ENCODE data around the gene JPH2. TPM values are rescaled to one million over a fixed set of nuclear protein-coding genes. Genes with fewer than 3 reads are reported as not detected.

JPH2 gene
- total and polyA plus RNA-seq, 2 experiments from 2014 or later = 0.16 to 1.1 TPM

DNA sequence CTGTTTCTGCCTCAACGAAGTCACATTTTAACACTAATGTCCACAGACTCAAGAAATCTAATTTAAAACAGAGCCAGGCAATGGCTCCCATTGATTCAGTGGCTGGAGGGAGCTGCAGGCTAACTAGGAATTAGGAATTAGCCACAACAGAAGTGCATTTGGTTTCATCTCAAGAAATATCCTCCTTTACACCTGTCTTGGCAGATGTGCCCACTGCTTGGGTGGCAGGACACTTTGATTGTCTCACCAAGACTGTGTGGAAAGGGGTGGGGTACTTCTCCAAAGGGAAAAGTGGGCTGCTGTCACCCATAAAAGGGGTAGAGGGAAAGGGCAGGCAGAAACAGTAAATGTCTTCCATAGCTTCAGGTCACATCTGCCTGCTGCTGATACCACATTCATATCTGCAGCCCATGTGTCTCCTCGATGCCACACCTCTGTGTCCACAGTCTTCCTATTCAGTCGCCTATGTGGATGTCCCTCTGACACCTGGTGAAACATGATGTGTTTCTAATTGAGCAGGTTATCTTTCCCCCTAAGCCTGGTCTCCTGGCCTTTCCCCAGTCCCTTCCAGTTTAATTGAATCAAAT, 34.5 kb upstream of the JPH2 start:
- Mint-ChIP-seq H3K27me3 (ENCODE audit: insufficient read depth, low read depth, poor library complexity) (peaks cover 4% of the 10 kb centered on the region), H3K36me3 (ENCODE audit: low read depth) (no peaks in the 10 kb centered on the region), H3K4me3 (no peak overlapping the region), H3K4me1 (peaks cover 21% of the 10 kb centered on the region), H3K27ac (no peak overlapping the region), H3K9me3 (no peaks in the 10 kb centered on the region)
- no peak overlapping the region for H3K4me3 ChIP-seq
- H3K27me3 ChIP-seq (ENCODE audit: insufficient read depth) = no peaks in the 10 kb centered on the region
- H2AFZ ChIP-seq = no peak overlapping the region
- H3K4me2 ChIP-seq = no peak overlapping the region
- no peaks in the 10 kb centered on the region for H3K79me2 ChIP-seq (replicated peaks; ENCODE audit: insufficient read depth)
- TF ChIP-seq EZH2 (IDR thresholded peaks at IDR 0.05; ENCODE audit: low read depth, unreplicated experiment) = no peak
- no peak for TF ChIP-seq STAT1 (IDR thresholded peaks at IDR 0.05; ENCODE audit: unreplicated experiment)
- TF ChIP-seq ZNF331 (CRISPR knock-in tag; IDR thresholded peaks at IDR 0.05; ENCODE audit: low read depth) = no peak
- TF ChIP-seq, protein P1, sequence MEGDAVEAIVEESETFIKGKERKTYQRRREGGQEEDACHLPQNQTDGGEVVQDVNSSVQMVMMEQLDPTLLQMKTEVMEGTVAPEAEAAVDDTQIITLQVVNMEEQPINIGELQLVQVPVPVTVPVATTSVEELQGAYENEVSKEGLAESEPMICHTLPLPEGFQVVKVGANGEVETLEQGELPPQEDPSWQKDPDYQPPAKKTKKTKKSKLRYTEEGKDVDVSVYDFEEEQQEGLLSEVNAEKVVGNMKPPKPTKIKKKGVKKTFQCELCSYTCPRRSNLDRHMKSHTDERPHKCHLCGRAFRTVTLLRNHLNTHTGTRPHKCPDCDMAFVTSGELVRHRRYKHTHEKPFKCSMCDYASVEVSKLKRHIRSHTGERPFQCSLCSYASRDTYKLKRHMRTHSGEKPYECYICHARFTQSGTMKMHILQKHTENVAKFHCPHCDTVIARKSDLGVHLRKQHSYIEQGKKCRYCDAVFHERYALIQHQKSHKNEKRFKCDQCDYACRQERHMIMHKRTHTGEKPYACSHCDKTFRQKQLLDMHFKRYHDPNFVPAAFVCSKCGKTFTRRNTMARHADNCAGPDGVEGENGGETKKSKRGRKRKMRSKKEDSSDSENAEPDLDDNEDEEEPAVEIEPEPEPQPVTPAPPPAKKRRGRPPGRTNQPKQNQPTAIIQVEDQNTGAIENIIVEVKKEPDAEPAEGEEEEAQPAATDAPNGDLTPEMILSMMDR (conservative IDR thresholded peaks at IDR 0.05; ENCODE audit: low read depth in 2 of 2) = no peak
- TF ChIP-seq, protein P2, sequence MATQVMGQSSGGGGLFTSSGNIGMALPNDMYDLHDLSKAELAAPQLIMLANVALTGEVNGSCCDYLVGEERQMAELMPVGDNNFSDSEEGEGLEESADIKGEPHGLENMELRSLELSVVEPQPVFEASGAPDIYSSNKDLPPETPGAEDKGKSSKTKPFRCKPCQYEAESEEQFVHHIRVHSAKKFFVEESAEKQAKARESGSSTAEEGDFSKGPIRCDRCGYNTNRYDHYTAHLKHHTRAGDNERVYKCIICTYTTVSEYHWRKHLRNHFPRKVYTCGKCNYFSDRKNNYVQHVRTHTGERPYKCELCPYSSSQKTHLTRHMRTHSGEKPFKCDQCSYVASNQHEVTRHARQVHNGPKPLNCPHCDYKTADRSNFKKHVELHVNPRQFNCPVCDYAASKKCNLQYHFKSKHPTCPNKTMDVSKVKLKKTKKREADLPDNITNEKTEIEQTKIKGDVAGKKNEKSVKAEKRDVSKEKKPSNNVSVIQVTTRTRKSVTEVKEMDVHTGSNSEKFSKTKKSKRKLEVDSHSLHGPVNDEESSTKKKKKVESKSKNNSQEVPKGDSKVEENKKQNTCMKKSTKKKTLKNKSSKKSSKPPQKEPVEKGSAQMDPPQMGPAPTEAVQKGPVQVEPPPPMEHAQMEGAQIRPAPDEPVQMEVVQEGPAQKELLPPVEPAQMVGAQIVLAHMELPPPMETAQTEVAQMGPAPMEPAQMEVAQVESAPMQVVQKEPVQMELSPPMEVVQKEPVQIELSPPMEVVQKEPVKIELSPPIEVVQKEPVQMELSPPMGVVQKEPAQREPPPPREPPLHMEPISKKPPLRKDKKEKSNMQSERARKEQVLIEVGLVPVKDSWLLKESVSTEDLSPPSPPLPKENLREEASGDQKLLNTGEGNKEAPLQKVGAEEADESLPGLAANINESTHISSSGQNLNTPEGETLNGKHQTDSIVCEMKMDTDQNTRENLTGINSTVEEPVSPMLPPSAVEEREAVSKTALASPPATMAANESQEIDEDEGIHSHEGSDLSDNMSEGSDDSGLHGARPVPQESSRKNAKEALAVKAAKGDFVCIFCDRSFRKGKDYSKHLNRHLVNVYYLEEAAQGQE (IDR thresholded peaks at IDR 0.05; ENCODE audit: unreplicated experiment) = no peak
- TF ChIP-seq, protein P3, sequence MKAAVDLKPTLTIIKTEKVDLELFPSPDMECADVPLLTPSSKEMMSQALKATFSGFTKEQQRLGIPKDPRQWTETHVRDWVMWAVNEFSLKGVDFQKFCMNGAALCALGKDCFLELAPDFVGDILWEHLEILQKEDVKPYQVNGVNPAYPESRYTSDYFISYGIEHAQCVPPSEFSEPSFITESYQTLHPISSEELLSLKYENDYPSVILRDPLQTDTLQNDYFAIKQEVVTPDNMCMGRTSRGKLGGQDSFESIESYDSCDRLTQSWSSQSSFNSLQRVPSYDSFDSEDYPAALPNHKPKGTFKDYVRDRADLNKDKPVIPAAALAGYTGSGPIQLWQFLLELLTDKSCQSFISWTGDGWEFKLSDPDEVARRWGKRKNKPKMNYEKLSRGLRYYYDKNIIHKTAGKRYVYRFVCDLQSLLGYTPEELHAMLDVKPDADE (IDR thresholded peaks at IDR 0.05) = no peak
- no peak for TF ChIP-seq NANOG (IDR thresholded peaks at IDR 0.05; ENCODE audit: borderline replicate concordance)
- TF ChIP-seq EZH2phosphoT487 (IDR thresholded peaks at IDR 0.05; ENCODE audit: unreplicated experiment) = no peak
- TF ChIP-seq POLR2AphosphoS5 (IDR thresholded peaks at IDR 0.05; ENCODE audit: low read depth) = no peak
- TF ChIP-seq, protein P4, sequence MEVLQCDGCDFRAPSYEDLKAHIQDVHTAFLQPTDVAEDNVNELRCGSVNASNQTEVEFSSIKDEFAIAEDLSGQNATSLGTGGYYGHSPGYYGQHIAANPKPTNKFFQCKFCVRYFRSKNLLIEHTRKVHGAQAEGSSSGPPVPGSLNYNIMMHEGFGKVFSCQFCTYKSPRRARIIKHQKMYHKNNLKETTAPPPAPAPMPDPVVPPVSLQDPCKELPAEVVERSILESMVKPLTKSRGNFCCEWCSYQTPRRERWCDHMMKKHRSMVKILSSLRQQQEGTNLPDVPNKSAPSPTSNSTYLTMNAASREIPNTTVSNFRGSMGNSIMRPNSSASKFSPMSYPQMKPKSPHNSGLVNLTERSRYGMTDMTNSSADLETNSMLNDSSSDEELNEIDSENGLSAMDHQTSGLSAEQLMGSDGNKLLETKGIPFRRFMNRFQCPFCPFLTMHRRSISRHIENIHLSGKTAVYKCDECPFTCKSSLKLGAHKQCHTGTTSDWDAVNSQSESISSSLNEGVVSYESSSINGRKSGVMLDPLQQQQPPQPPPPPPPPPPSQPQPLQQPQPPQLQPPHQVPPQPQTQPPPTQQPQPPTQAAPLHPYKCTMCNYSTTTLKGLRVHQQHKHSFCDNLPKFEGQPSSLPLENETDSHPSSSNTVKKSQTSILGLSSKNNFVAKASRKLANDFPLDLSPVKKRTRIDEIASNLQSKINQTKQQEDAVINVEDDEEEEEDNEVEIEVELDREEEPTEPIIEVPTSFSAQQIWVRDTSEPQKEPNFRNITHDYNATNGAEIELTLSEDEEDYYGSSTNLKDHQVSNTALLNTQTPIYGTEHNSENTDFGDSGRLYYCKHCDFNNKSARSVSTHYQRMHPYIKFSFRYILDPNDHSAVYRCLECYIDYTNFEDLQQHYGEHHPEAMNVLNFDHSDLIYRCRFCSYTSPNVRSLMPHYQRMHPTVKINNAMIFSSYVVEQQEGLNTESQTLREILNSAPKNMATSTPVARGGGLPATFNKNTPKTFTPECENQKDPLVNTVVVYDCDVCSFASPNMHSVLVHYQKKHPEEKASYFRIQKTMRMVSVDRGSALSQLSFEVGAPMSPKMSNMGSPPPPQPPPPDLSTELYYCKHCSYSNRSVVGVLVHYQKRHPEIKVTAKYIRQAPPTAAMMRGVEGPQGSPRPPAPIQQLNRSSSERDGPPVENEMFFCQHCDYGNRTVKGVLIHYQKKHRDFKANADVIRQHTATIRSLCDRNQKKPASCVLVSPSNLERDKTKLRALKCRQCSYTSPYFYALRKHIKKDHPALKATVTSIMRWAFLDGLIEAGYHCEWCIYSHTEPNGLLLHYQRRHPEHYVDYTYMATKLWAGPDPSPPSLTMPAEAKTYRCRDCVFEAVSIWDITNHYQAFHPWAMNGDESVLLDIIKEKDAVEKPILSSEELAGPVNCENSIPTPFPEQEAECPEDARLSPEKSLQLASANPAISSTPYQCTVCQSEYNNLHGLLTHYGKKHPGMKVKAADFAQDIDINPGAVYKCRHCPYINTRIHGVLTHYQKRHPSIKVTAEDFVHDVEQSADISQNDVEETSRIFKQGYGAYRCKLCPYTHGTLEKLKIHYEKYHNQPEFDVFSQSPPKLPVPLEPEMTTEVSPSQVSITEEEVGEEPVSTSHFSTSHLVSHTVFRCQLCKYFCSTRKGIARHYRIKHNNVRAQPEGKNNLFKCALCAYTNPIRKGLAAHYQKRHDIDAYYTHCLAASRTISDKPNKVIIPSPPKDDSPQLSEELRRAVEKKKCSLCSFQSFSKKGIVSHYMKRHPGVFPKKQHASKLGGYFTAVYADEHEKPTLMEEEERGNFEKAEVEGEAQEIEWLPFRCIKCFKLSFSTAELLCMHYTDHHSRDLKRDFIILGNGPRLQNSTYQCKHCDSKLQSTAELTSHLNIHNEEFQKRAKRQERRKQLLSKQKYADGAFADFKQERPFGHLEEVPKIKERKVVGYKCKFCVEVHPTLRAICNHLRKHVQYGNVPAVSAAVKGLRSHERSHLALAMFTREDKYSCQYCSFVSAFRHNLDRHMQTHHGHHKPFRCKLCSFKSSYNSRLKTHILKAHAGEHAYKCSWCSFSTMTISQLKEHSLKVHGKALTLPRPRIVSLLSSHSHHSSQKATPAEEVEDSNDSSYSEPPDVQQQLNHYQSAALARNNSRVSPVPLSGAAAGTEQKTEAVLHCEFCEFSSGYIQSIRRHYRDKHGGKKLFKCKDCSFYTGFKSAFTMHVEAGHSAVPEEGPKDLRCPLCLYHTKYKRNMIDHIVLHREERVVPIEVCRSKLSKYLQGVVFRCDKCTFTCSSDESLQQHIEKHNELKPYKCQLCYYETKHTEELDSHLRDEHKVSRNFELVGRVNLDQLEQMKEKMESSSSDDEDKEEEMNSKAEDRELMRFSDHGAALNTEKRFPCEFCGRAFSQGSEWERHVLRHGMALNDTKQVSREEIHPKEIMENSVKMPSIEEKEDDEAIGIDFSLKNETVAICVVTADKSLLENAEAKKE (CRISPR knock-in tag; IDR thresholded peaks at IDR 0.05) = no peak
- no peak for TF ChIP-seq JUNB (IDR thresholded peaks at IDR 0.05; ENCODE audit: unreplicated experiment)
- TF ChIP-seq CREB1 (CRISPR knock-in tag; IDR thresholded peaks at IDR 0.05; ENCODE audit: low read depth) = no peak
- TF ChIP-seq ZNF114 (CRISPR knock-in tag; IDR thresholded peaks at IDR 0.05) = no peak
- H4K20me1 ChIP-seq (replicated peaks; ENCODE audit: insufficient read depth) = peaks cover 4% of the 10 kb centered on the region; the same call in 1 of the 2 replicates
- ATAC-seq = no peak
- no peaks in the 10 kb centered on the region for H3K36me3 ChIP-seq (ENCODE audit: insufficient read depth)
- no peak overlapping the region for H3K27ac ChIP-seq (ENCODE audit: low read depth)
- H3K4me1 ChIP-seq (ENCODE audit: insufficient read depth) = no peaks in the 10 kb centered on the region
- DNase-seq (ENCODE audit: low spot score) = no peak
- no peaks in the 10 kb centered on the region for H3F3A ChIP-seq (replicated peaks; ENCODE audit: low read depth)
- H3K9me2 ChIP-seq (ENCODE audit: insufficient read depth) = no peaks in the 10 kb centered on the region

Data from GM23338 (cell line).